ENCODE measurements around the gene FRMD4A.
"Not testable (repeated sequence)": the region's sequence is repeated elsewhere in the genome, so short reads cannot be mapped to it uniquely, and the experiment has no call there.

FRMD4A gene

GRCh38 chr10:14135196-14135595, 195.5 kb downstream of the FRMD4A start:
- DNase-seq: not testable (repeated sequence)

GRCh38 chr10:14134275-14134674, 196.4 kb downstream of the FRMD4A start:
- no peak for DNase-seq

GRCh38 chr10:14131261-14131960, 199.3 kb downstream of the FRMD4A start:
- no peak for DNase-seq

GRCh38 chr10:14129770-14130169, 201.0 kb downstream of the FRMD4A start:
- no peak for DNase-seq

- no peak for DNase-seq
These were observed 202.2 kb downstream of the FRMD4A start for GRCh38 chr10:14128519-14128918.

GRCh38 chr10:14126697-14127440, 203.9 kb downstream of the FRMD4A start:
- no peak for DNase-seq

- DNase-seq: no peak
These were observed 205.2 kb downstream of the FRMD4A start for GRCh38 chr10:14125564-14125963.

- DNase-seq: no peak
These were observed 205.8 kb downstream of the FRMD4A start for GRCh38 chr10:14124941-14125340.

- no peak for DNase-seq
These were observed 207.6 kb downstream of the FRMD4A start for GRCh38 chr10:14123139-14123538.

GRCh38 chr10:14120812-14121211, 209.9 kb downstream of the FRMD4A start:
- no peak for DNase-seq

GRCh38 chr10:14118953-14119352, 211.8 kb downstream of the FRMD4A start:
- no peak for DNase-seq

GRCh38 chr10:14116837-14117236, 213.9 kb downstream of the FRMD4A start:
- no peak for DNase-seq

- no peak for DNase-seq
These were observed 214.7 kb downstream of the FRMD4A start for GRCh38 chr10:14116021-14116420.

GRCh38 chr10:14114791-14115190, 215.9 kb downstream of the FRMD4A start:
- DNase-seq: no peak

GRCh38 chr10:14112056-14112455, 218.7 kb downstream of the FRMD4A start:
- DNase-seq: no peak

- no peak for DNase-seq
These were observed 219.5 kb downstream of the FRMD4A start for GRCh38 chr10:14111208-14111607.

- DNase-seq: no peak
These were observed 223.9 kb downstream of the FRMD4A start for GRCh38 chr10:14106828-14107227.

GRCh38 chr10:14102056-14102455, 228.7 kb downstream of the FRMD4A start:
- no peak for DNase-seq

GRCh38 chr10:14099885-14100284, 230.8 kb downstream of the FRMD4A start:
- DNase-seq: no peak

GRCh38 chr10:14093730-14094484, 236.8 kb downstream of the FRMD4A start:
- DNase-seq: peak; percentile 21

GRCh38 chr10:14092799-14093198, 237.9 kb downstream of the FRMD4A start:
- DNase-seq: no peak

- no peak for DNase-seq
These were observed 241.0 kb downstream of the FRMD4A start for GRCh38 chr10:14089556-14090292.

- DNase-seq: peak; percentile 78
These were observed 243.2 kb downstream of the FRMD4A start for GRCh38 chr10:14087566-14087965.

All from NCI-H748 treated with DMSO at 0.1 percent for 48 hours (cell line).